ENCODE measurements around the gene SMYD3. TPM values are rescaled to one million over a fixed set of nuclear protein-coding genes. Genes with fewer than 3 reads are reported as not detected.

The SMYD3 gene
- total RNA-seq, 4 donors from 2014 or later, result 7.6 to 26.3 (median 13.4) TPM

DNA sequence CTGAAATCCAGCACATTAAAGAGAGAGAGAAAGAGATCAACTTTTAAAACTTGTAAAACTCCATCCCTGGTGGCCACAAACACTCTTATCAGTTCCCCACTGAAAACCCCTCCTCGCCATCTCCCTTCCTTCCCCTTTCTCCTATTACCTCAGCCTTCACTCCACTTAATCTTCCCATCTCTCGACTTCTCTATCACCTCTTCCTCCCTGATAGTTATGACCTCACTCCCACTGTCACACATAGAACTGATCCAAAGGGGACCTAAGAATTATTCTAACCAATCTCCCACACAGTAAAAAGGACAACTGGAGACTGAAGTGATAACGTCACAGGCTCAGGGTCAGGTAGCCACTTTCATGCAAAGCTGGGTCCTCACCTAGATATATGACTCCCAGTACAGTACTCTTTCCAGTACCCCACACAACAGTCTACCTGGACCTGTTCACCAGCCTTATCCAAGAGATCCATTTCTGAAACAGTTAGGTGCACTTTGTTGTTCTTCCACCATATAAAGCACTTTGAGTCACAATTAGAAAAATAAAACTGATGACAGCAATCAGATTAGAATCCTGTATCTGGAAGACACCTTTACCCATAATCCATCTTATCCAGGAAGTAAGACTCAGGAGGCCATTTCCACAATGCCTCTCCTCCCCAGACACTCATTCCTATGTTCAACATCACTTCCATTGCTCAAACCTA lies 324.8 kb downstream of the SMYD3 start:
- DNase-seq (ENCODE audit: low spot score), result no peak
- TF ChIP-seq CTCF (IDR thresholded peaks at IDR 0.05), result no peak

DNA sequence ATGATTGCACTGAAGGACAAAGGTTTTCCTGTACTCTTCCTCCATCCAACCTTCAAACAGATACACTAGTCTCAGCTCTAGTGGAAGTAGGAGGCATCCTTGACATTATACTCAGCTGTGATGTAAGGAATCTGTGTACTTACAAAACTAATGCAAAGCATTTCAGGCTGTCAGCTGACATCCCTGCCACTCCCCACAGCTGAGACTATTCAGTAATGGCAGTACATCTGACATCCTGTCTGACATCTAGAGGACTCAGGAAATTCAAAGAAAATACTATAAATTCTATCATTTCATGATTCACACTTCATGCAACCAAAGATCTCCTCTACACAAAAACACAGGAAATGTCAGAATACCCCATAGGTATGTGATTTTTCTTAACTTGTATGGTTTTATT lies 325.8 kb downstream of the SMYD3 start:
- no peak for DNase-seq (ENCODE audit: low spot score)
- TF ChIP-seq CTCF (IDR thresholded peaks at IDR 0.05), result no peak
- ATAC-seq (ENCODE audit: low FRiP score), result no peak

More for the DNA sequence above, 324.8 kb downstream of the SMYD3 start:
- no peak for ATAC-seq (ENCODE audit: low FRiP score)

DNA sequence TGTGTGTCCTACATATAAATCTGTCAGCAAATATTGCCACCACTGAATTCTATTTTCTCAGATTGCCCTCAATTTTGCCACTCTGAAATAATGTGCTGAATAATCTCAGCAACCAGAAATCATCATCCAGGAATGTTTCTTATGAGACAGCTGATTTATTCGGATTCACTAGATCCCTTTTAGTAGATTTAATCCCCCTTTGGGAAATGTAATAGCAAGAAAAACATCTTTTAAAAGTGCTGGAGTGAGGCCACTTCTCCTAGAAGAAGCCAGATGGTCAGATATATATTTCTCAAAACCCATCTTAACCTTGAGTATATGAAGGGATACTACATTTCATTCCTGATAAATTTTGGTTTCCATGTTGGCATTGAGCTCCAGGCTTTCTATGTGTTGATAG lies 327.7 kb downstream of the SMYD3 start:
- no peak for TF ChIP-seq CTCF (IDR thresholded peaks at IDR 0.05)
- DNase-seq (ENCODE audit: low spot score), result no peak
- ATAC-seq (ENCODE audit: low FRiP score), result no peak

DNA sequence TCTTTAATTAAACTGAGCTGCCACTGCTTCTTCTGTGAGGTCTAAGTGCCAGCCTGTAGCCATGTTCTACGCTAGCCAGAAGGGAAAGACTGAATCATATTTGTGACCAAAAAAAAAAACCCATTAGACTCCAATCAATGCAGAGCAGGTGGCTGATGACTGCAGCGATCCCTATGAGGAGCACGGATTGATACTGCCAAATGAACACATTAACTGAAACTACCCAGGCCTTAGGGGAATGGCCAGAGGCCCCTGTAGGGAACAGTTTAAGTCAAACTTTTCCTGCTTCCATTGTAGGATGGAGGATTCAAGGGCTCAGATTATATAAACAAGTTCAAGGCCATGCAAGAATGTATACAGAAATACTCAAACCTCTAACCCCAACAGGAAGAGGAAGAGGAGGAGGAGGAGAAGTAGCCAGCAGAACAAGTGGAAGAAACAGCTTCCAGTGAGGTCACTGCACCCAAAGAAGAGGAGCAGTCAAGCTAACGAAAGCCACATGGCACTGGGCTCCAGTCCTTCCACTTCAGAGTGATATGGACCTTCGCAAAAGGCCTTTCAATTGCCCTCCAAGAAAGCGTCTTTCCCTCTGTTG lies 328.3 kb downstream of the SMYD3 start:
- DNase-seq (ENCODE audit: low spot score) (no peak), ATAC-seq (ENCODE audit: low FRiP score) (no peak)
- TF ChIP-seq CTCF (IDR thresholded peaks at IDR 0.05), result no peak

DNA sequence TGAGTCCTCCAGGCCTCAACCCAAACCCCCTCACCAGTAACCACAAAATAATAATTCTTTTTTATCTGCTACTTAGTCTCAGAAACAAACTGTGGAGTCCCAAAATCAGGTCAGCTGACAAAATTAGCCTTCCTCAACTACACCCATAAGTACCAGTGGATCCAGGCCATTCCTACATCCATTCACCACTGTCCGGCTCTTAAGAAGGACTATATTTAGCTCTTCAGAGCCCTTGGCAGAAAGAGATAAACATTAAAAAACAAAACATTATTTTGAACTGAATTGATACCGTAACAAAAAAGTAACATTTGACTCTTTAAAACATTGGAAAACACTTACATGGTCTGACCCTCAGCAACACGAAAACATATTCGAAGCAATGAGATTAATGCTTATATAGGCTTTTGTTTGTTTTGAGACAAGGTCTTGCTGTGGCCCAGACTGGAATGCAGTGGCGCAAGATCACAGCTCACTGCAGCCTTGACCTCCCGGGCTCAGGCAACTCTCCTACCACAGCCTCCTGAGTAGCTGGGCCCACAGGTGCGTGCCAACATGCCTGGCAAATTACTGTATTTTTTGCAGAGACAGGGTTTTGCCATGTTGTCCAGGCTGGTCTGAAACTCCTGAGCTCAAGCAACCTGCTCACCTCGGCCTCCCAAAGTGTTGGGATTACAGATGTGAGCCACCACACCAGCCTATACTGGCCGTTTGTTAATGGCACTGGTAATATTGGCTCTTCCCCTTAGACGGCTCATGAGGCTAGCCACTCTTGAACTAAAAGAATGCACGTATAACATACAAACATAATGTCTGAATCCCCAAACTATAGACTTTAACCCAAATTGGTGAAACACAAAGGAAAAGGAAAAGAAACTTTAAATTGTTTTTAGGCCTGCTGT lies 330.7 kb downstream of the SMYD3 start:
- no peak for TF ChIP-seq CTCF (IDR thresholded peaks at IDR 0.05)
- no peak for ATAC-seq (ENCODE audit: low FRiP score)
- no peak for DNase-seq (ENCODE audit: low spot score)

DNA sequence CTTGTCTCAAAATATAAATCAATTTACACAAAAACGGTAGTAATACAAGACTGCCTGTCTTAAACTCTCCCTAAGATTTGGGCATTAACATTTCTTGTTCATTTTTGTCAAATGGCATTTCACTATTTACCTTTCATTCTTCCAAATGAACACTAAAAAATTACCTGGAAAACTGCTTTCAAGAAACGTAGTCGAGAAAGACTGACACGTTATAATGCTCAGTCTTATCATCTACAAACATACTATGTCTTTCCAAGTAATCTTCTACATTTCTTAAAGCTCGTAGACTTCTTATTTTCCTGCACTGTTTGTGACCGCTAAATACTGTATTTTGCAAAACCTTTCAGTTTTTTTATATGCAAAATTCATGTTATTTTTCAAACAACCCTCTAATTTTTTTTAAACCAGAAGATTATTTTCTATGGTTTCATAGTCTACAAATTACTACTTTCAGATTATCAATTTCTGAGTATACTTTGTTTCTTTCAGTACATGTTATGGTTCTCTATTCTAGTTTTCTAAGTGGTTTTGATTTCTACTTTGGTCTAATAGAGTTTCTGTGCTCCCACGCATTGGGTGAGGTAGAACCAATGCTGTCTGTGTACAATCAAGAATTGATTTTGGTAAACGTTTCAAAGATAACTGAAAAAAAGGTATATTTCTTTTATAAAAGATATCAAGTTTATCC lies 336.4 kb downstream of the SMYD3 start:
- DNase-seq (ENCODE audit: low spot score) (no peak), ATAC-seq (ENCODE audit: low FRiP score) (no peak)
- TF ChIP-seq CTCF (IDR thresholded peaks at IDR 0.05), result no peak

All from omental fat pad (tissue), 4 donors.